GM20000 (cell line): ENCODE data around the gene GRK3.
"Not testable (repeated sequence)": the region's sequence is repeated elsewhere in the genome, so short reads cannot be mapped to it uniquely, and the experiment has no call there.

Experiments
- DNase-seq: peaks from one replicate; pipeline ENCODE4 v3.0.0; 2012; ENCODE audit warnings: low spot score
- CTCF ChIP-seq: IDR thresholded peaks from 2 replicates; pipeline ENCODE4 v1.5.1; 2012; ENCODE audit warnings: mild to moderate bottlenecking, control low read depth; ENCODE audit errors: extremely low read depth, missing control alignments

GRK3 gene

GRCh38 chr22:25602445-25602844 is 38.0 kb downstream of the GRK3 start:
- no peak for TF ChIP-seq CTCF
- DNase-seq = no peak

- no peak for TF ChIP-seq CTCF
- DNase-seq = no peak
Measured at GRCh38 chr22:25602916-25603315, 38.4 kb downstream of the GRK3 start.

- DNase-seq = not testable (repeated sequence)
Measured at GRCh38 chr22:25605146-25605545, 40.7 kb downstream of the GRK3 start.

GRCh38 chr22:25605565-25605964 is 41.1 kb downstream of the GRK3 start:
- not testable (repeated sequence) for DNase-seq

GRCh38 chr22:25611284-25611683 is 46.8 kb downstream of the GRK3 start:
- not testable (repeated sequence) for DNase-seq

GRCh38 chr22:25613131-25613530 is 48.7 kb downstream of the GRK3 start:
- not testable (repeated sequence) for DNase-seq

GRCh38 chr22:25613558-25613957 is 49.1 kb downstream of the GRK3 start:
- not testable (repeated sequence) for DNase-seq

- not testable (repeated sequence) for DNase-seq
Measured at GRCh38 chr22:25614791-25615190, 50.3 kb downstream of the GRK3 start.

GRCh38 chr22:25621986-25622385 is 57.5 kb downstream of the GRK3 start:
- DNase-seq = no peak
- TF ChIP-seq CTCF = no peak

- TF ChIP-seq CTCF = no peak
- DNase-seq = peak; percentile 42
Measured at GRCh38 chr22:25623310-25623734, 58.8 kb downstream of the GRK3 start.

GRCh38 chr22:25623851-25624250 is 59.4 kb downstream of the GRK3 start:
- no peak for TF ChIP-seq CTCF
- no peak for DNase-seq
